HG02588 (cell line): ENCODE results near the gene SLC7A5.
"Not testable (repeated sequence)": the region's sequence is repeated elsewhere in the genome, so short reads cannot be mapped to it uniquely, and the experiment has no call there.

Experiments
- ATAC-seq: cut with Tn5 transposase; IDR thresholded peaks from one replicate; pipeline ENCODE4 v1.9.1; 2021; ENCODE audit warnings: mild to moderate bottlenecking, moderate library complexity; ENCODE audit not compliant: unreplicated experiment

Gene SLC7A5

GRCh38 chr16:87835882-87836331 lies 33.4 kb downstream of the SLC7A5 start:
- ATAC-seq = no peak

DNA sequence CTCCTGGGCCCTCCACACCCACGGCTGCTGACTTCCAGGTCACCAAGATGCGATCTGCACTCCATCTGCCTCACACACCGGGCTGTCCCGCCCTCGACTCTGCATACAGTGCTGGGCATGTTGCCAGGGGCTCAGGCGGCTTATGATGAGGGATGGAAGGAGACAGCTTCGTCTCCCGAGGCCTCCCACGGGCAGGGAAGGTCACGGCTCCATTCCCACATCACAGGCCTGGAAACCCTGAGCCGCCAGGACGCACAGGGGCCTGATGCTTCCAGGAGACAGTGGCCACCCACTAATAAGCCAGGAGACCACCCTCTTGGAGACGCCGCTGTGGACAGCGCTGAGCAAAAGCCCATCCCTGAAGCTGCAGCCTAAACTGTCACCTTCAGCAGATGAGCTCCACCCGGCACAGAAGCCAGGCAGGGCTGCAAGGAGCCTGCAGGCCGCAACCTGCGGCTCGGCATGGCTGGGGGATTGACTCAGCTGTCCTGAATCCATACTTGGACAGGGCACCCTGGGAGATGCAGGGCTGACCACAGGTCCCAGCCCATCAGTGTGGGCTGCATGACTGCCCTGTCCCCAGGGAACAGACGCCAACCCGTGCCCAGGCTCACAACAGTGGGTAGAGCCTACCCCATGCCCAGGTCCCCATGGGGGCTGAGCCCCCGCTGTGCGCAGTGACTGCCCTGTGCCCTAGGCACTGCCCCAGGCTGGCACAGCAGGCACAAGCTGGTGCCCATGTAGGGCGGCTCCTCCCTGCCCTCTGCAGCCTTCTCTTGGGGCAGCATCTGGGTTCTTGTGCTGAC lies 34.4 kb downstream of the SLC7A5 start:
- ATAC-seq = no peak

- no peak for ATAC-seq
Observed at GRCh38 chr16:87834005-87834667, 35.2 kb downstream of the SLC7A5 start.

DNA sequence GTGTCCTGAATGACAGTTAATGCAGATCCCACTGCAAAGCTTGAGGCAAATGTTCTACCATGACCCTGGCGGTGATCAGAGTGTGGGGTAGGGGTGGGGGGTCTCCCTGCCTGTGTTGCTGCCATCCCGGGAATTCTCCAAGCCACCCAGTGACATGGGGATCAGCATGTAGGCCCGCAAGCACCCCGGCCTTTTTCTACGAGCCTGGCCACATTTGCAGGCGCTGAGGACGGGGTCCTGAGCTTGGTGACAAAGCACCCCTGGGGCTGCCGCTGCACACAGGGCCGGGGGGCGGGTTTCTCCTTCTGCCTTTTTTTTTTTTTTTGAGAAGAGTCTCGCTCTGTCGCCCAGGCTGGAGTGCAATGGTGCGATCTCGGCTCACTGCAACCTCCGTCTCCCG lies 35.8 kb downstream of the SLC7A5 start:
- no peak for ATAC-seq

GRCh38 chr16:87832741-87833502 lies 36.4 kb downstream of the SLC7A5 start:
- no peak for ATAC-seq

DNA sequence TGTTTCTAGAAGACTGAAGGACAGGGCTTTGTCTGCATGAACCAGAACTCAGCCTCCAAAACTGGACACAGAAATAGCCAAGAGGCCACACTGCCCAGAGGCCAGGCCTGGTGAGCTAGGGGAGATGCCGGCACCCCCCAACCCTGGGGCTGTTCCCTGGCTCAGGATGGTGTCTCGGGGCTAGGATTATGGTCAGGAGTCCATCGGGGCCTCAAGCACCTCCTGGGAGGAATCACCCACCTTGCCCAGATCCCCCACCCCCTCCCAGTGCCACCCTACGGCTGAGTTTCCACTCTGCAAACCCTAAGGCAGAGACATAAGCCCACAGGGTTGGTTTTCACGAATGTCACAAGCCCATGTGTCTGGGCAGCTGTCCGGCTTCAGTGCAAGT lies 37.2 kb downstream of the SLC7A5 start:
- no peak for ATAC-seq

- ATAC-seq = no peak
Observed at GRCh38 chr16:87831421-87832136, 37.7 kb downstream of the SLC7A5 start.

DNA sequence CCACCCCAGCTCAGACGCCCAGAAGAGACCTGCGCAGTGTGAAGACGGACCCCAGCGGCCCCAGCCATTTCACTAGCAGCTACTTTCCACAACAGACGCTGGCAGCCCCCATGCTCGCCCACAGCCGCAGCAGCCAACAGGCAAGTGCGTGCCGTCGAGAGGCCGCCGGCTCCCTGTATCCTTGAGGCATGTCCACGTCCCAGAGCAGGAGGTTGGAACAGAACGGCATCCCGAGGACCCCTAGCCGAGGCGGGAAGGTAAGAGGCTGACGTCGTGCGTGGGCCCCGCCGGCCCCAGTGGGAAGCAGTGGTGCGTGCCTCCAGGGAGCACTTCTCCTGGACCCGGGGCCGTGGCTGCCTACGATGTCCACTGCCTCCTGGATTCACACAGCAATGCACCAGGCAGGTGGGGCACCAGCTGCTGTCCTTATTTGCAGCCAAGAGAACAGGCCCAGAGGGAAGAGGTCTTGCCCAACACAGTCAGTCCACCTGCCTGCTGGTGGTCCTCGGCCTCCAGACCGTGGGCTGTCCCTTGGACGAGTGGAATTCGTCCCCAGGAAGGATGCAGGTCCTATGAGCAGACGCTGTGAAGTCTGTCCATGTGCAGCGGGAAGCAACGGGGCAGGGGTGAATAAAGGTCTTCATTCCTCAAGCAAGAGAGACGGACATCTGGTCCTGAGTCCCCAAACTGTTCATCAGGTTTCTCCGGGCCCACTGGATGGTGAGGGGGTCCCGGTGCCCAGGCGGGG lies 38.5 kb downstream of the SLC7A5 start:
- ATAC-seq = no peak

- ATAC-seq = no peak
Observed at GRCh38 chr16:87829988-87830672, 39.2 kb downstream of the SLC7A5 start.

DNA sequence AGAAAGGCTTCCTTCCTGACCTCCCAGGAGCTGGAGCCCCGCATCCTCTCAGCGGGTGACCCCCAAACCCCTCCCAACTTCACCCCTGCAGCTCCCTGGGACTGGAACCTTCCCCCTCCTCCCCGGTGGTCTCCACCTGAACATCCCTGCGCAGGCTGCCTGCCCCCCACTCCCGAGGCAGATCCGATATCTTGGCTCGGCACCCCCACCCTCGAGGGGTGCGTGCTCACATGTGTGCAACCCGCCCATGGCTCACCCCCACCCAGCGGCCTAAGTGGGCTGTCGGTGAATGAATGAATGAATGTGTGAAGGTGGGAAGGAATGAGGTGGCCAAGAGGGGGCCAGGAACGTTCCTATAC lies 39.7 kb downstream of the SLC7A5 start:
- no peak for ATAC-seq

GRCh38 chr16:87828907-87829621 lies 40.2 kb downstream of the SLC7A5 start:
- ATAC-seq = no peak

- ATAC-seq = no peak
Observed at GRCh38 chr16:87828071-87828906, 41.0 kb downstream of the SLC7A5 start.

DNA sequence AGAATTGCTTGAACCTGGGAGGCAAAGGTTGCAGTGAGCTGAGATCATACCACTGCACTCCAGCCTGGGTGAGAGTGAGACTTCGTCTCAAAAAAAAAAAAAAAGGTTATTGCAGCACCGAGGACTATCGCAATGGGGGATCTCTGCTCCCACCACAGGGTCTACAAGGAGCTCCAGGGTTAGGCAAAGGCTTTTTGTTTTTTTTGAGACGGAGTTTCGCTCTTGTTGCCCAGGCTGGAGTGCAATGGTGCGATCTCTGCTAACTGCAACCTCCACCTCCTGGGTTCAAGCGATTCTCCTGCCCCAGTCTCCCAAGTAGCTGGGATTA lies 41.8 kb downstream of the SLC7A5 start:
- ATAC-seq = not testable (repeated sequence)

- no peak for ATAC-seq
Observed at GRCh38 chr16:87826798-87827587, 42.3 kb downstream of the SLC7A5 start.

- not testable (repeated sequence) for ATAC-seq
Observed at GRCh38 chr16:87826407-87826797, 42.9 kb downstream of the SLC7A5 start.

GRCh38 chr16:87825842-87826120 lies 43.5 kb downstream of the SLC7A5 start:
- not testable (repeated sequence) for ATAC-seq

- ATAC-seq = no peak
Observed at GRCh38 chr16:87824991-87825841, 44.1 kb downstream of the SLC7A5 start.
